Stomach (tissue), 4 donors: ENCODE data around the gene PEX26.

Experiments used
- EP300 ChIP-seq: sonication (generic); formaldehyde crosslinking; IDR thresholded peaks from one replicate; pipeline ENCODE4 v1.6.1; 2017; ENCODE audit warnings: antibody characterized with exemption
- TF ChIP-seq, protein P1 (sequence below), 7 experiments: fragments of 450-650 bp in 4 of 7; fragments of 200-600 bp in 3 of 7; sonication (generic) in 3 of 7; IDR thresholded peaks; one replicate each; pipeline ENCODE4 v1.5.1; 2016 to 2019; ENCODE audit warnings: antibody characterized with exemption in 7 of 7, control low read depth in 2 of 7, mild to moderate bottlenecking in 1 of 7

DNA sequence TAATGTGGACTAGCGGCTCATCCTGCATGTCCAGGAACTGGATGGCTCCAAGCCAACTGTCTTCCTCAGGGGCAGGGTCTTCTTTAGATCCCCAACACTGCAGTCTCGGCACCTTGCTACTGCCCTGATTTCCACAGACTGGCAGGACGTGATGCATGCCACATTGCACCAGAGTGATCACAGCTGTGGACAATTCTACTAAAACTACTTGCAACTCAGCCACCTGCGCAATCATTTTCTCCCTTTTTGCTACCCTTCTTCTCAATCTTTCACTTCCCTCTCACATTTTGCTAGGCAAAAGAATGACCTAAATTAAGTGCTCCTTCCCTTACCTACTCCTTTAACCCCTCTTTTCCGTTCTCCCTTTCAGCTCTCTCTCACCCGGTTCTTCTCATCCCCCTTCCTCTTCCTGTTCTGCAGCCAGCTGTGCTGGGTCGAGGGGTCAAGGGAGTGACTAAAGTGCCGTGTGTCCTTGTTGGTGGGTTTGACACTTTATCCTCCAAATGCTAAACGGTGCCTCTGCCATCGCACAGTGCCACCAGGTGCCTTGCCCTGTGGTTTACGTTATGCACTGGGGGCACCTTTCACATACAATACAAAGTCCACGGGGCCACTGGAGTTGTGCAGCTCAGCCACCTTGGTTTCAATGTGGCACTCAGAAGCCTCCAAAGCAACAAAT, 11.5 kb upstream of the PEX26 start:
- TF ChIP-seq EP300, result no peak
- TF ChIP-seq, protein P1, sequence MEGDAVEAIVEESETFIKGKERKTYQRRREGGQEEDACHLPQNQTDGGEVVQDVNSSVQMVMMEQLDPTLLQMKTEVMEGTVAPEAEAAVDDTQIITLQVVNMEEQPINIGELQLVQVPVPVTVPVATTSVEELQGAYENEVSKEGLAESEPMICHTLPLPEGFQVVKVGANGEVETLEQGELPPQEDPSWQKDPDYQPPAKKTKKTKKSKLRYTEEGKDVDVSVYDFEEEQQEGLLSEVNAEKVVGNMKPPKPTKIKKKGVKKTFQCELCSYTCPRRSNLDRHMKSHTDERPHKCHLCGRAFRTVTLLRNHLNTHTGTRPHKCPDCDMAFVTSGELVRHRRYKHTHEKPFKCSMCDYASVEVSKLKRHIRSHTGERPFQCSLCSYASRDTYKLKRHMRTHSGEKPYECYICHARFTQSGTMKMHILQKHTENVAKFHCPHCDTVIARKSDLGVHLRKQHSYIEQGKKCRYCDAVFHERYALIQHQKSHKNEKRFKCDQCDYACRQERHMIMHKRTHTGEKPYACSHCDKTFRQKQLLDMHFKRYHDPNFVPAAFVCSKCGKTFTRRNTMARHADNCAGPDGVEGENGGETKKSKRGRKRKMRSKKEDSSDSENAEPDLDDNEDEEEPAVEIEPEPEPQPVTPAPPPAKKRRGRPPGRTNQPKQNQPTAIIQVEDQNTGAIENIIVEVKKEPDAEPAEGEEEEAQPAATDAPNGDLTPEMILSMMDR (IDR thresholded peaks at IDR 0.05), result no peak
